HG02938 (cell line): ENCODE measurements around the gene ZNF28.
"Not testable (repeated sequence)": the region's sequence is repeated elsewhere in the genome, so short reads cannot be mapped to it uniquely, and the experiment has no call there.

Source experiments
- ATAC-seq: cut with Tn5 transposase; IDR thresholded peaks from one replicate; pipeline ENCODE4 v1.9.1; 2021; ENCODE audit warnings: mild to moderate bottlenecking, moderate library complexity; ENCODE audit not compliant: unreplicated experiment

The ZNF28 gene

DNA sequence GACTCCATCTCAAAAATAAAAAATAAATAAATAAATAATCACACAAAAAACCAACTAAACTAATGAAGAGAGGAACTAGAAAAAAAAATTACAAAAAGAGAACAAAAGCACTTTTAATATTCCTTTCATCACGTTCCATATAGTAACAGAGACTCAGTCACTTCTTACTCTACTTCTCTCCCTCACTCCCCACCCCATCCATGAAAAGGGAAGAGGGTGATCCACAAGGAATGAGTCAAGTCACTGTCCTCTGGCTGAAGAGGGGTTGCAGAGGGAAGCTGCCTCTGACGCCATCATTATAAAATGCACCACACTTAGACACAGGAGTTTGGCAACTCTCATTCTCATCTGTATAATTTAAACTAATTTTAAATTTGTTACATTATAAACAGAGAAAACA, 38.6 kb downstream of the ZNF28 start:
- ATAC-seq = not testable (repeated sequence)

DNA sequence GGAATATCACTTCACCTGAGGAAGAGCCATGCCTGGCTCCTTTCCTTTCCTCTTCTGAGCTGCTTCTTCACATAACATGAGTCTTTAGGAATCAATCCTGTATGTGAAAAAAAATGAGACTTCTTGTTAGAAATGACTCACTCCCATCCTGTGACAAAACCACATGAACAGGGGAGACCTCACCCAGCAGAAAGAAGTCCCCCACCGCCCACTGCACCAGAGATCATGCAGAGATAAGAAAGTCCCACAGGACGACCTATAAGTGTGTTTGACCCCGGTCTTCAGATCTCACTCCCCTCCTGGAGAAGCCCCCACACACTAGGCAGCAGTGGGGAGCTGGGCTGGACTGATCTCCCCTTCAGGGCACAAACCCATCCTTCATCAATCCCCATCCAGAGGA, 42.6 kb downstream of the ZNF28 start:
- no peak for ATAC-seq

GRCh38 chr19:52756447-52756846, 65.0 kb downstream of the ZNF28 start:
- ATAC-seq = not testable (repeated sequence)

GRCh38 chr19:52749780-52750179, 71.7 kb downstream of the ZNF28 start:
- ATAC-seq = no peak

- no peak for ATAC-seq
Measured at GRCh38 chr19:52748336-52748950, 73.0 kb downstream of the ZNF28 start.
